Progenitor cell of endocrine pancreas (in vitro differentiated cells): Measurements from ENCODE around the gene YWHAB. TPM values are rescaled to one million over a fixed set of nuclear protein-coding genes. Genes with fewer than 3 reads are reported as not detected.

Source experiments
- DNase-seq: peaks from one replicate; pipeline ENCODE4 v3.0.0; 2021; ENCODE audit warnings: low spot score; ENCODE audit not compliant: unreplicated experiment
- H3K27ac Mint-ChIP-seq: 2 replicates; pipeline ENCODE4 v1.8.0; 2021; ENCODE audit warnings: mild to moderate bottlenecking, moderate library complexity, mixed read lengths
- H3K27me3 Mint-ChIP-seq: 2 replicates; pipeline ENCODE4 v1.8.0; 2021; ENCODE audit warnings: mixed read lengths
- H3K36me3 Mint-ChIP-seq: 2 replicates; pipeline ENCODE4 v1.8.0; 2022; ENCODE audit warnings: mixed read lengths; ENCODE audit not compliant: insufficient read depth
- H3K4me1 Mint-ChIP-seq: 2 replicates; pipeline ENCODE4 v1.8.0; 2021; ENCODE audit warnings: low read depth, mixed read lengths
- H3K4me3 Mint-ChIP-seq: 2 replicates; pipeline ENCODE4 v1.8.0; 2021; ENCODE audit warnings: low read depth, mild to moderate bottlenecking, moderate library complexity, mixed read lengths
- H3K9me3 Mint-ChIP-seq: 2 replicates; pipeline ENCODE4 v1.8.0; 2021; ENCODE audit warnings: low read depth, mixed read lengths
- CTCF ChIP-seq: fragments of 200-600 bp; sonication (generic); IDR thresholded peaks from one replicate; pipeline ENCODE4 v1.5.0; 2021; ENCODE audit warnings: antibody characterized with exemption, mild to moderate bottlenecking; ENCODE audit not compliant: unreplicated experiment
- total RNA-seq: library from RNA; stranded (reverse); gene quantifications from 2 replicates; pipeline ENCODE4 v1.2.1, GENCODE V29; 2021

YWHAB gene
- total RNA-seq, 1 donor from 2014 or later, result 125 TPM

GRCh38 chr20:44916586-44916985 is 31.1 kb downstream of the YWHAB start:
- Mint-ChIP-seq H3K27ac (no peak overlapping the region), H3K27me3 (no peaks in the 10 kb centered on the region), H3K36me3 (peaks cover 13% of the 10 kb centered on the region), H3K4me1 (peaks cover 6% of the 10 kb centered on the region), H3K9me3 (no peaks in the 10 kb centered on the region), H3K4me3 (no peak overlapping the region)
- no peak for DNase-seq
- no peak for TF ChIP-seq CTCF

- Mint-ChIP-seq H3K36me3 (peaks cover 13% of the 10 kb centered on the region), H3K27me3 (no peaks in the 10 kb centered on the region), H3K4me1 (no peaks in the 10 kb centered on the region), H3K4me3 (no peak overlapping the region), H3K27ac (no peak overlapping the region), H3K9me3 (no peaks in the 10 kb centered on the region)
- no peak for DNase-seq
- TF ChIP-seq CTCF, result no peak
These were observed 31.9 kb downstream of the YWHAB start for GRCh38 chr20:44917399-44917798.

GRCh38 chr20:44918342-44918741 is 32.8 kb downstream of the YWHAB start:
- Mint-ChIP-seq H3K4me1 (no peaks in the 10 kb centered on the region), H3K27me3 (no peaks in the 10 kb centered on the region), H3K36me3 (peaks cover 11% of the 10 kb centered on the region), H3K27ac (no peak overlapping the region), H3K4me3 (no peak overlapping the region), H3K9me3 (no peaks in the 10 kb centered on the region)
- no peak for DNase-seq
- TF ChIP-seq CTCF, result no peak

GRCh38 chr20:44918761-44919160 is 33.3 kb downstream of the YWHAB start:
- no peak for DNase-seq
- Mint-ChIP-seq H3K27me3 (no peaks in the 10 kb centered on the region), H3K9me3 (no peaks in the 10 kb centered on the region), H3K4me3 (no peak overlapping the region), H3K36me3 (peaks cover 9% of the 10 kb centered on the region), H3K4me1 (no peaks in the 10 kb centered on the region), H3K27ac (no peak overlapping the region)
- TF ChIP-seq CTCF, result no peak

GRCh38 chr20:44921447-44921846 is 35.9 kb downstream of the YWHAB start:
- Mint-ChIP-seq H3K27me3 (no peaks in the 10 kb centered on the region), H3K27ac (no peak overlapping the region), H3K4me3 (no peak overlapping the region), H3K36me3 (peaks cover 10% of the 10 kb centered on the region), H3K4me1 (no peaks in the 10 kb centered on the region), H3K9me3 (no peaks in the 10 kb centered on the region)
- no peak for TF ChIP-seq CTCF
- no peak for DNase-seq
